ENCODE measurements around the gene ABCD3.

ABCD3 gene

DNA sequence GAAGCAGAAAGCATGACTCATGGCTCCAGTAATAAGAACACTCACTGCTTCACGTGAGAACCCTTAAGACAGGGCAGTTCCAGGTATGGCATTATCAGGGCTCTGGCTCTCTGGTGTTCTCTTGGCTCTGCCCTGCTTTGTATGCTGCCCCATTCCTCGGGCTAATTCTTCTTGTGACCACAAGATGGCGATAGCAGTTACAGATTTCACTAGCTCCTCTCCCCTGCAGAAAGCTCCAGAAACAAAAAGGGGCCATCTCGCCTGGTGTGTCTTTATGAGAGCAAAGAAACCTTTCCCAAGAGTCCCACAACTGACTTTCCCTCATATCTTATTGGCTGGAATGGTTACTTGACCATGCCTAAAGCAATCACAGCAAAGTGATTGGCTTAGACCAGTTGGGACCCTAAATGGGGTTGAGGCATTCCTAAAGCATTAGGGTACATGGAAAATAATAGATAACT is 63.3 kb downstream of the ABCD3 start:
- H3K27ac ChIP-seq, result no peak overlapping the region
- TF ChIP-seq, protein P1, sequence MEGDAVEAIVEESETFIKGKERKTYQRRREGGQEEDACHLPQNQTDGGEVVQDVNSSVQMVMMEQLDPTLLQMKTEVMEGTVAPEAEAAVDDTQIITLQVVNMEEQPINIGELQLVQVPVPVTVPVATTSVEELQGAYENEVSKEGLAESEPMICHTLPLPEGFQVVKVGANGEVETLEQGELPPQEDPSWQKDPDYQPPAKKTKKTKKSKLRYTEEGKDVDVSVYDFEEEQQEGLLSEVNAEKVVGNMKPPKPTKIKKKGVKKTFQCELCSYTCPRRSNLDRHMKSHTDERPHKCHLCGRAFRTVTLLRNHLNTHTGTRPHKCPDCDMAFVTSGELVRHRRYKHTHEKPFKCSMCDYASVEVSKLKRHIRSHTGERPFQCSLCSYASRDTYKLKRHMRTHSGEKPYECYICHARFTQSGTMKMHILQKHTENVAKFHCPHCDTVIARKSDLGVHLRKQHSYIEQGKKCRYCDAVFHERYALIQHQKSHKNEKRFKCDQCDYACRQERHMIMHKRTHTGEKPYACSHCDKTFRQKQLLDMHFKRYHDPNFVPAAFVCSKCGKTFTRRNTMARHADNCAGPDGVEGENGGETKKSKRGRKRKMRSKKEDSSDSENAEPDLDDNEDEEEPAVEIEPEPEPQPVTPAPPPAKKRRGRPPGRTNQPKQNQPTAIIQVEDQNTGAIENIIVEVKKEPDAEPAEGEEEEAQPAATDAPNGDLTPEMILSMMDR (conservative IDR thresholded peaks at IDR 0.05), result peak; percentile 89

DNA sequence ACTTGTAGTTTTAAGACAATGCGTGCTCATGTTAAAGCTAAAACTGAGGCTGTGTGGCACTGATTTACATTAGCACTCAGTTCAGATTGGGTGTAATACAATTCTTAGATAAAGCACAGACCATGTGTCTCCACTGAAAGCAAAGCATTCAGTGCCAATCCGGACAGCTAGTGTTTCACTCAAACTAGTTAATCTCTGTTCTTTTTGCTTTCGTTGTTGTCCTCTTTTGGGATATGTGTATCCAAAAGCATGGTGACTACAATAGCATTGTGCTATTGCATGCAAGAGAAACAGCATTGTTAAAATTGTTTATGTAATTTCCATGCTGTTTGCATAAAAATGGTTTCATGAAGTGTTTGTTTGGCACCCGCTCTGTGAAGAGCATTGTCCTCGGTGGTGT is 68.8 kb downstream of the ABCD3 start:
- TF ChIP-seq, protein P1 (conservative IDR thresholded peaks at IDR 0.05), result no peak
- H3K27ac ChIP-seq, result no peak overlapping the region

DNA sequence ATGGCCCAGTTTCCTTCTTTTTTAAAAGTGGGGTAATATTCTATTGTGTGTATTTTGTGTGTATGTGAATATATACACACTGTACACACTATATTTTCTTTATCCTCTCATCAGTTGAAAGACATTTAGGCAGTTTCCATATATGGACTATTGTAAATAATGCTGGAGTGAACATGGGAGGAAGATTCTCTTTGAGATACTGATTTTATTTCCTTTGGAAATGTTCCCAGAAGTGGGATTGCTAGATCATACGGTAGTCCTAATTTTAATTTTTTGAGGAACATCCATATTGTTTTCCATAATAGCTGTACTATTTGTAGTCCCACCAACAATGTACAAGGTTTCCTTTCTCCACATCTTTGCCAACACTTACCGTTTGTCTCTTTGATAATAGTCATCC is 72.4 kb downstream of the ABCD3 start:
- TF ChIP-seq, protein P1 (conservative IDR thresholded peaks at IDR 0.05), result no peak
- H3K27ac ChIP-seq, result peak overlapping the region; percentile 28

GRCh38 chr1:94496076-94496755 is 78.0 kb downstream of the ABCD3 start:
- TF ChIP-seq, protein P1 (conservative IDR thresholded peaks at IDR 0.05), result no peak

GRCh38 chr1:94501426-94501825 is 83.2 kb downstream of the ABCD3 start:
- TF ChIP-seq, protein P1 (conservative IDR thresholded peaks at IDR 0.05), result no peak
- H3K27ac ChIP-seq, result no peak overlapping the region

More at GRCh38 chr1:94496076-94496755, 78.0 kb downstream of the ABCD3 start:
- peak overlapping the region; percentile 53 for H3K27ac ChIP-seq

DNA sequence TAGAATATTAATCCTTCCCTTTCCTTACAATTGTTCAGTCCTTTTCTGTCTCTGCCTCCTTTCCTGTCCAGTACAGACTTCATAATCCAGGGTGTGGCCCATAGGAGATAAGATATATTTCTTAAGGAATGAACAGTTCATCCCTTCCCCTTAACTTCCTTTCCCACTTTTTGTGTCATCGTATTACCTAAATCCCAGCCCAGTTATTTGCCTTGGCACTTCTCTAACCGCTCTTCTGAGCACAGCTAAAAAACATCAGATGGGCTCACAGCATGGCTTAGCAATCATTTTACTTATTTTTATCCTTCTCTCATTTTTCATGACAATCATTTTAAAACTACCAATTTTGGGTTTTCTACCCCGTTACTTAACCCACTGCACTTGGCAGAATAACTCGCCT is 83.7 kb downstream of the ABCD3 start:
- TF ChIP-seq, protein P1 (conservative IDR thresholded peaks at IDR 0.05), result no peak
- H3K27ac ChIP-seq, result no peak overlapping the region

GRCh38 chr1:94503153-94503552 is 85.0 kb downstream of the ABCD3 start:
- H3K27ac ChIP-seq, result no peak overlapping the region
- TF ChIP-seq, protein P1 (conservative IDR thresholded peaks at IDR 0.05), result no peak
